SHP77 (cell line): ENCODE measurements around the gene PDCL2.

Source experiments
- DNase-seq, 2 experiments: peaks; one replicate each; lab custom pipeline; 2025; lab: John Stamatoyannopoulos, UW

The PDCL2 gene

DNA sequence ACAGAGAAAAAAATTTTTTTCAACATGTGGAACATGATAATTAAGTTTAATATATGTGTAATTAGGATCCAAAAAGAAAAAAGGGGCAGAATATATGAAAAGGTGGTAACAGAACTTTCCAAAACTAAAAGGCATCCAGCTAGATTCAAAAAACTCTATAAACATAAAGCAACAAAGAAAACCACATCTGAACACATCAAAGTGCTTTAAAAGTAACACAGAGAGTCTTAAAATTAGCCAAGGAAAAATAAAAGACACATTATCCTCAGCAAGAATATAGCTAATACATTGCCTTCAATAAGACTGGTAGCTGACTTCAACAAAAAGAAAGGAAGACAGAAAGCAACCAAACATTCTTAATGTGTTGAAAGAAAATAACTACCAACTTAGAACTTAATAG is 53.5 kb downstream of the PDCL2 start:
- DNase-seq, result no peak

DNA sequence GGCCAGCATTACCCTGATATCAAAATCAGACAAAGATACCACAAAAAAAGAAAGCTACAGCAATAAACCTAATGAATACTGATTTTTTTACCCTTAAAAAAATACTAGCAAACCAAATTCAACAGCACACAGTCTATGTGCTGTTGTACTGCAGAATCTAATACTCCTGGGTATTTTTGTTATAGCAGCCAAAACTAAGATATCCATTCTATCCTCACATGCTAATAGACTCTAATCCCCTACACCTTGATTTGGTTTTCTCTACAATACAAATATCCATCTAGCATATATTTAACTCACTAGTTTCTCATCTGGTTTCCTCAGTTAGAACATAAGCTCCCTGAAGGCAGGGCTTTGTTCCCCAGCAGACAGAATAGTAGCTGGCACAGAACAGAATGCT is 57.7 kb downstream of the PDCL2 start:
- no peak for DNase-seq

DNA sequence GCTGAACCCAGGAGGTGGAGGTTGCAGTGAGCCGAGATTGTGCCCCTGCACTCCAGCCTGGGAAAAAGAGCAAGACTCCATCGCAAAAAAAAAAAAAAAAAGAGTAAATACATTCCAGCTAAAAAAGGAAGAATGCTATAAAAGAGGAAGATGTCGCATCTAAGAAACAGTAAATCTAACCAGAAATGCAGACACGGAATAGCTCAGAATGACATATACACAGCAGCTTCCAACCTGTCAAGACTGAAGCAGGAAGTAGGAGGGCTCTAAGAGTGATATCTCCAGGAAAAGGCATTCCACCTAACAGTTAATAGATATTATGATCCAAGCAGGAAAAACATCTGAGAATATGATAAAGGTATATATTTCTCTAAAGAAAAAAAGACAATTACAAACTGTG is 61.4 kb downstream of the PDCL2 start:
- DNase-seq, result no peak

DNA sequence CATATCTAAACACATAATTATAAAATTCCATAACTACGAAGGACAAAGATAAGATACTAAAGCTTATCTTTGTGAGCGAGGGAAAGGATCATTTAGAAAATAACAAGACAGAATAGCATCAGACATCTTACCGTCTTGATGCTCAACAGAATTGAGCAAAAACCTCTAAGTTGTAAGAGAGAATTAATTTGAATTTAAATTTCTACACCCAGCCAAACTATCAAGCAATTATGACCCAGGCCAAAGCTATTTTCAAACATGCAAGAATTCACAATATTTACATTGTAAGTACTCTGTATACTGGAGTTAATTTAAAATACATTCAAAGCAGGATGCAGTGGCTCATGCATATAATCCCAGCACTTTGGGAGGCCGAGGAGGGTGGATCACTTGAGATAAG is 61.9 kb downstream of the PDCL2 start:
- DNase-seq, result no peak

DNA sequence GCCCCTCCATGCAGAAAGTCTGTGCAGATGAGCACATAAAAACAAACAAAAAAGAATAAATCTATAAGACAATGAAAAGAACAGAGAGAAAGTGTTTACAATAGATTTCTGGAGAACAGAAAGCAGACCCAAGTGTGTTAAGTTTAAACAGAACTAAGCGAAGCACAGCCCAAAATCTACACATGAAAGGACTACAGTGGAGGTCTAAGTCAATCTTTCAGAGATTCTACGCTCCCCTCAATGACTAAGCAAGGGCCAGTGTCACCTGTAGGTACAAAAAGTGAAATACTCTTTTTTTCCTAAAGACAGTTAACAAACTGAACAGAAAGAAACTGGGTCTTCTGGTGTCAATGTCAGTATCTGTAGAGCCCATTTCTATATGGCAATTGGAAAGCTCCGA is 63.6 kb downstream of the PDCL2 start:
- DNase-seq, result no peak

DNA sequence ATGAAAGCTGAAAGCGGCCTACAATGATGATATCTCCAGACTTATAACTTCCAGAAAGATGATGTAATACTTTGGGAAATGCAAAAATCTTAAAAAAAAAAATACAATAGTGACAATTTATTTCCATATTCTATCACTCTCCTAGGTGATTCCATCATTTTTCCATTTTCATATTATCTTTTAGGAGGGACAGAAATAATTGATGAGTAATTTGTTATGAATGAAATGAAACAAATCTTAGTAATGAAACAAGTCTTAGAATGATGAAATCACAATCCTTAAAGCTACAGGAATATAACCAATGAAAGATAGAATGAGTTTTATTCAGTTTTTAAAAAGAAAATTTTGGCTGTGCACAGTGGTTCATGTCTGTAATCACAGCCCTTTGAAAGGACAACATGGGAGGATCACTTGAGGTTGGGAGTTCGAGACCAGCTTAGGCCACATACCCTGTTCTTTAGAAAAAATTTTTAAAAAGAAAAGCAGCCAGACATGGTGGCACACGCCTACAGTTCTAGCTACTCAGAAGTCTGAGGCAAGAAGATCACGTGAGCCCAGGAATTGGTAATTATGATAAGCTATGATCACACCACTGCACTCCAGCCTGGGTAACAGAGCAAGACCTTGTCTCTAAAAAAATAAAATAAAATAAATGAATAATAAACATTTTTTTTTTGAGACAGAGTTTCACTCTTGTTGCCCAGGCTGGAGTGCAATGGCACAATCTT is 67.0 kb downstream of the PDCL2 start:
- DNase-seq, result no peak

DNA sequence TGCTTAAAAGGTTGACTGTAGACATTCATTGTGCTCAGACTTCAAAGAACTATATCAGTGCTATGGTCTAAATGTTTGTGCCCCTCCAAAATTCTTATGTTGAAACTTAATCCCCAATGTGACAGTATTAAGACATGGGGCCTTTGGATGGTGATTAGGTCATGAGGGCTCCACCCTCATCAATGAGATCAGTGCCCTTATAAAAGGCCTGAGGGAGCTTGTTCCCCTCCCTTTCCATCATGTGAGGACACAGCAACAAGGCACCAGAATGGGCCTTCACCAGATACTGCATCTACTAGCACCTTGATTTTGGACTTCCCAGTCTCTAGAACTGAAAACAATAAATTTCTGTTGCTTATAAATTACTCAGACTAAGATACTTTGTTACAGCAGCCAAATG is 73.6 kb downstream of the PDCL2 start:
- DNase-seq, result no peak

DNA sequence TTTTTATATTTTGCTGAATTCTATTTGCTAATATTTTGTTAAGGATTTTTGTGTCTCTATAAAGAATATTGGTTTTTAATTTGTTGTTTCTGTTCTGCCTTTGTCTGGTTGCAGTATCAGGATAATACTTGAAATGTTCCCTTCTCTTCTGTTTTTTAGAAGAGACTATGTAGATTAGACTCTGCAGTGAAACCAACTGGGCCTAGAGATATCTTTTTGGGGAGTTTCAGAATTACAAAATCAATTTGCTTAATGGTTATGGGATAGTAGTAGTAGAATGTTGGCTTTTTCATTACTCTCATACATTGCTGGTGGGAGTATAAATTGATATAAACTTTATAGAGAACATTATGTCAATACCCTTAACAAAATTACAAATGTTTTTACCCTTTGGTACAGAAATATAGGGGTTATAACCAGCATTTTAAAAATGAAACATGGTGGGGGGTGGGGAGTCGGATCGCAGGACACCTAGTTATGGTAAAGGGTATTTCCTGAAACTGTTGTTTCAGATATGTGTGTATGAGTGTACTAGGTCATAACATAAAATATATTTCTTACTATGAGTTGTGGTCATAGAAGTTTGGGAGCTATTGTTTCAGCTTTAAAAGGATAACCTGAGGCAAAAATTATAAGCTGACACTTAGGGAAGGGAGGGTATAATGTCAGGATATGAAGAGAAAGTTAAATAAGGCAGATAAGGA is 74.4 kb downstream of the PDCL2 start:
- no peak for DNase-seq

DNA sequence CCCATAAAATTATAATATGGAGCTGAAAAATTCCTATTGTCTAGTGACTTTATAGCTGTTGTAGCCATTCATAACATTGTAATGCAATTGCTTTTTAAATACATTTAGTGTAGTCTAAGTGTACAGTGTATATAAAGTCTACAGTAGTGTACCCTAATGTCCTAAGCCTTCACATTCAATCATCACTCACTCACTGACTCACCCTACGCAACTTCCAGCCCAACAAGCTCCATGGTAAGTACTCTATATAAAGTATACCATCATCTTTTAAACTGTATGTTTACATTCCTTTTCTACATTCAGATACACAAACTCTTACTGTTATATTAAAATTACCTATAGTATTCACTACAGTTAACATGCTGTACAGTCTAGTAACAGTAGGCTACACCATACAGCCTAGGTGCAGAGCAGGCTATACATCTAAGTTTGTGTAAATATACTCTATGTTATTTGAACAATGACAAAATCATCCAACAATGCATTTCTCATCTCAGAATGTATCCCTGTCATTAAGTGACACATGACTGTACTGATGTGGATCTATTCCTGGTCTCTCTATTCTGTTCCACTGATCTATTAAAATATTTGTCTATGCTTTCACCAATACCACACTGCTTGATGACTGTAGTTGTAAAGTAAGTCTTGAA is 79.0 kb downstream of the PDCL2 start:
- no peak for DNase-seq

DNA sequence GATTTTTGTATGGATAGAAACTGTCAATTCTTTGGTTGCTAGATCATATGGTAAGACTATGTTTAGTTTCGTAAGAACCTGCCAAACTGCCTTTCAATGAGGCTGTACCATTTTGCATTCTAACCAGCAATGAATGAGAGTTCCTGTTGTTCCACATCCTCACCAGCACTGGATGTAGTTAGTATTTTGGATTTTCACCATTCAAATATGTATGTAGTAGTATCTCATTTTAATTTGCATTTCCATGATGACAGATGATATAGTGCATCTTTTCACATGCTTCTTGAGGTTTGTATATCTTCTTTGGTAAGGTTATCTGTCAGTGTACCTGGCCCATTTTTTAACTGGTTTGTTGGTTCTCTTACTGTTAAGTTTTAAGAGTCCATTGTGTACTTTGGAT is 80.0 kb downstream of the PDCL2 start:
- DNase-seq, result no peak

DNA sequence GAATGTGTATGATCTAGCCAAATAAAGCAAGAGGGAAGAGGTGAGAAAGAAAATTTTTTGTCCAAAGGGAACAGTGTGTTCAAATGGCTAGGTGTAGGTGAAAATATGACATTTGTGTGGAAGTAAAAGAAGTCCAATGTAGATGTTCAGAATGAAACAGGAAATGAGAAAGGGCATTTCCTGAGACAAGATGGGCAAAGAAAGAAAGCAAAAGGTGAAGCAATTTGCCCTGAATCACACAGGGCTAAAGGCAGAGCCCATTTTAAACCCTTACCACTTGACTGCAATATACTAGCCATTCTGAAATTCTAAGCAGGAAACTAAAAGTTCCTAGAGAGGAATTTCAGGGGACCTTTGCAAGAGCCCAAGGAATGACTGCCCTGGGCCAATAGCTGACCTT is 81.4 kb downstream of the PDCL2 start:
- no peak for DNase-seq

DNA sequence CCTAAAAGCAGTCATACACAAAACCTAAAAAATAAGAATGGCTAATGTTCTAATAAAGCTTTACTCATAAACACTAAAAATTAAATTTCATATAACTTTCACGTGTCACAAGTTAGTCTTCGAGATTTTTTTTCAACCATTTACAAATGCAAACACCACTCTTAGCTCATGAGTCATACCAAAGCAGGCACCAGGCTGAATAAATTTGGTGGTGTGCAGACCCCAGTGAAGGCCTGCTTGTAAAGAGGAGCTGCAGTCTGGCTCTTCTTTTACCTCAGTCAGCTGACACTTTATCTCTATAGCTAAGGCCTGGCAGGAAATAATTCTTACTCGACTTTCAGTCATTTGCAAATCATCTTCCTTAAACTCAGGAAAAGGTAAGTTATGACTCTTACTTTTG is 82.8 kb downstream of the PDCL2 start:
- DNase-seq, result no peak

DNA sequence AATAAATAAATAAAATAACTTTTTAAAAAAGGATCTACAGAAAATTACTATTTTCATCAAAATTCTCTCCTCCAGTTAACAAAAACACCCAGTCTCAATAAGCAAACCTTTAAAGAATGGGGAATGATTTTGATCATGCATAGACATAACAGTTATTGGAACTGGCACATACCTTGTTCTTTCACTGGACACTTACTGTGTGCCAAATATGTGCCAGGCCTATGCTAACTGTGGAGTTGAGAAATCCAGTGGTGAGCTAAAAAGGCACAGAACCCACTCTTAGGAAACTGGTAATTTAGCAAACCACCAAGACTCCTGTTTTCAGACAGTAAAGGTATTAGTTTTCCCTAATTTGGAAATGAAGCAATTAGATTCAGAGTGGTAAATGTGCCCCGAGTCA is 84.4 kb downstream of the PDCL2 start:
- no peak for DNase-seq
